ENCODE measurements around the gene CD4. TPM values are rescaled to one million over a fixed set of nuclear protein-coding genes. Genes with fewer than 3 reads are reported as not detected.
A peak's percentile ranks its signal among the peaks of the same experiment; 100 is the strongest.

The CD4 gene
- total RNA-seq, 1 experiment from 2014 or later, result not detected

GRCh38 chr12:6827982-6828780 lies 38.9 kb downstream of the CD4 start, which contains the start of gene P3H3:
TSS of gene P3H3 (plus strand) at chr12:6828407. CDS start at chr12:6828441, 34 bp downstream.
- CTCF ChIA-PET, result interaction anchor here (0.5 to 2.4 kb wide), 7 partner anchors 11 to 382 kb away, joined by 3 to 8 read pairs (median 4); partner anchors contain the start of genes CDCA3, MLF2 and USP5
- Mint-ChIP-seq H3K4me1 (ENCODE audit: low read depth, unreplicated experiment) (peaks cover 14% of the 10 kb centered on the region), H3K4me3 (ENCODE audit: unreplicated experiment) (peak within 1 kb of the TSS; percentile 94), H3K27ac (ENCODE audit: unreplicated experiment) (peak within 1 kb of the TSS; percentile 95), H3K36me3 (ENCODE audit: insufficient read depth, unreplicated experiment) (peaks cover 11% of the 10 kb centered on the region), H3K9me3 (ENCODE audit: unreplicated experiment) (no peaks in the 10 kb centered on the region), H3K27me3 (ENCODE audit: insufficient read depth, unreplicated experiment) (peaks cover 18% of the 10 kb centered on the region)
- no peaks in the 10 kb centered on the region; the same call in 1 of the 2 replicates for H3K27me3 ChIP-seq (replicated peaks; ENCODE audit: control insufficient read depth, insufficient read depth, low read length)
- no TSS peak for BruUV-seq (replicated peaks)
- POLR2A ChIA-PET, result interaction anchor here (0.6 to 1.9 kb wide), 3 partner anchors 12 to 64 kb away, joined by 3 to 9 read pairs (median 3); partner anchors contain the start of genes CDCA3 and USP5
- peak within 1 kb of the TSS; percentile 97 for H3K4me3 ChIP-seq (ENCODE audit: low read depth, low read length)
- no peak for TF ChIP-seq CTCF (IDR thresholded peaks at IDR 0.05; ENCODE audit: insufficient read depth in 1 of 2, low read depth in 1 of 2, low read length in 1 of 2, severe bottlenecking in 1 of 2, unreplicated experiment in 1 of 2)
- no peaks in the 10 kb centered on the region; the same call in 1 of the 2 replicates for H3K36me3 ChIP-seq (ENCODE audit: control insufficient read depth, insufficient read depth, low read length)
- peak in 1 of 2 experiments; percentile 63 for DNase-seq
- peaks cover 18% of the 10 kb centered on the region for H3K4me1 ChIP-seq
- intact Hi-C loops (cut with micrococcal nuclease; ENCODE audit: unreplicated experiment), result loop anchor here (5.0 kb wide), 2 partner anchors 211 to 256 kb away; no protein-coding TSS in a partner anchor
- no peaks in the 10 kb centered on the region for H3K9me3 ChIP-seq

- Histone ChIP-seq H3K9me3 (no peaks in the 10 kb centered on the region), H3K4me3 (ENCODE audit: low read depth, low read length) (peak overlapping the region; percentile 97), H3K4me1 (peaks cover 15% of the 10 kb centered on the region), H3K36me3 (ENCODE audit: control insufficient read depth, insufficient read depth, low read length) (no peaks in the 10 kb centered on the region; the same call in 1 of the 2 replicates), H3K27me3 (replicated peaks; ENCODE audit: control insufficient read depth, insufficient read depth, low read length) (no peaks in the 10 kb centered on the region; the same call in 1 of the 2 replicates)
- peaks cover 14% of the 10 kb centered on the region for H3K36me3 Mint-ChIP-seq (ENCODE audit: insufficient read depth, unreplicated experiment)
- H3K4me3 Mint-ChIP-seq (ENCODE audit: unreplicated experiment), result peak overlapping the region; percentile 94
- intact Hi-C loops (cut with micrococcal nuclease; ENCODE audit: unreplicated experiment), result loop anchor here (5.0 kb wide), 2 partner anchors 212 to 257 kb away; no protein-coding TSS in a partner anchor
- BruUV-seq (replicated peaks), result TSS peak; percentile 73
- DNase-seq, result peak in 1 of 2 experiments; percentile 75
- peak in 1 of 2 experiments; percentile 9 for TF ChIP-seq CTCF (IDR thresholded peaks at IDR 0.05; ENCODE audit: insufficient read depth in 1 of 2, low read depth in 1 of 2, low read length in 1 of 2, severe bottlenecking in 1 of 2, unreplicated experiment in 1 of 2)
- peak overlapping the region; percentile 95 for H3K27ac Mint-ChIP-seq (ENCODE audit: unreplicated experiment)
- peaks cover 18% of the 10 kb centered on the region for H3K27me3 Mint-ChIP-seq (ENCODE audit: insufficient read depth, unreplicated experiment)
- ChIA-PET CTCF (interaction anchor here (0.7 to 2.4 kb wide), 6 partner anchors 10 to 382 kb away, joined by 3 to 8 read pairs (median 4); partner anchors contain the start of genes CDCA3, MLF2, PTMS and USP5), POLR2A (interaction anchor here (1.9 kb wide), 1 partner anchor 22 kb away, joined by 9 read pairs; the partner anchor contains the start of genes CDCA3 and USP5)
- H3K4me1 Mint-ChIP-seq (ENCODE audit: low read depth, unreplicated experiment), result peaks cover 14% of the 10 kb centered on the region
- H3K9me3 Mint-ChIP-seq (ENCODE audit: unreplicated experiment), result no peaks in the 10 kb centered on the region
Measured at GRCh38 chr12:6828781-6829535, 39.6 kb downstream of the CD4 start.
